ENCODE measurements around the gene EML5. TPM values are rescaled to one million over a fixed set of nuclear protein-coding genes. Genes with fewer than 3 reads are reported as not detected.

EML5 gene
- total and polyA plus RNA-seq, 2 of the 13 experiments (the other 11 are each of a cell fraction or from before 2014, with no cell fraction given): 0.11 TPM; not detected in 1

GRCh38 chr14:88668448-88669116, 124.2 kb downstream of the EML5 start (continued):
- TF ChIP-seq HHEX (CRISPR knock-in tag; IDR thresholded peaks at IDR 0.05) (no peak), ZNF160 (CRISPR knock-in tag; IDR thresholded peaks at IDR 0.05) (no peak)

DNA sequence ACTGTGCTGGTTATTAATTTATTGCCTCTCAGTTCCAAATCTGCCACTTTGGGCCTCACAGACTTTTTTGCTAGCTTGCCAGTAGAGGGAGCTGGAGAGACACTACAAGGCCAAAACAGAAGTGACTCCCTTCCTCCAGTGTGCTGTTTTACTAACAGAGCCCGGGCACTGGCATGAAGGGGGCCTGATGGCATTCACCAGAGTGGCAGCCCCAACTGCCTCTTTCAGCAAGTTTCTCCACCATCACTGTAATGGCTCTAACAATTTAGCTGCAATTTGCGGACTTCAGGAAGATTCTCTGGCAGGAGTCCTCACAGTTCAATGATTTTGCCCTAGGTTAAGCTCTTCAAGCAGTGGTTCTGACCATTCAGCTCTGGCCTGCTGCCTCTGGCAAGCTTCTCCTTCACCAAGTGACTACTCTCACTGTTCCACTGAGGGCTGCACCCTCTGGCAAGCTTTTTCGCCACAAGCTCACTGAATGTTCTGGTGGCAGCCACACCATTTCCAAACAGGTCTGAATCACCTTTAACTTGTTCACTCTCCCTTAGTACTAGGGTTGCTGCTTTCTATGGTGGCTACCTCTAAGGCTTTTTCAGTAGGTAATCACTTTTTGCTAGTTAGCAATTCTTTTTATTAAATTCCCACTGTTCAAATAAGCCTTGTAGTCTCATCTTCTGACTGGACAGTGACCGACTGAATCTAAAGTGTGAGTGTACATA, 125.0 kb downstream of the EML5 start:
- ChIA-PET POLR2A (no interaction called here), CTCF (ENCODE audit: low intra/inter-chr PET ratio, low total read pairs) (interaction anchor here (0.7 to 1.6 kb wide), 3 partner anchors 201 to 345 kb away, joined by 4 to 11 read pairs (median 9); no protein-coding TSS in a partner anchor)
- no peaks in the 10 kb centered on the region for H3K9me3 ChIP-seq (ENCODE audit: low read length)
- intact Hi-C loops (cut with micrococcal nuclease; ENCODE audit: unreplicated experiment): loop anchor here (1.0 kb wide), 2 partner anchors 201 to 263 kb away; no protein-coding TSS in a partner anchor
- H2AFZ ChIP-seq (ENCODE audit: low read length): no peak overlapping the region
- H3K36me3 ChIP-seq (replicated peaks in 1 of 2; ENCODE audit: control insufficient read depth in 1 of 2, insufficient read depth in 2 of 2, low read length in 2 of 2): no peaks in the 10 kb centered on the region
- in situ Hi-C loops (cut with HindIII; ENCODE audit: extremely low pct_ligation_motif_present, low pct_unique_long_range_greater_than_20kb): loop anchor here (10.0 kb wide), 1 partner anchor 347 kb away; no protein-coding TSS in a partner anchor
- H3K4me1 ChIP-seq (ENCODE audit: insufficient read depth, low read length): peaks cover 19% of the 10 kb centered on the region
- no TSS peak for BruUV-seq (replicated peaks)
- DNase-seq (ENCODE audit: low spot score): peak; percentile 70
- H3K4me2 ChIP-seq (ENCODE audit: low read depth, low read length): peak overlapping the region; percentile 58
- no peak overlapping the region for H3K27ac ChIP-seq (ENCODE audit: extremely low read length, insufficient read depth, low read length)
- no peaks in the 10 kb centered on the region for H3K79me2 ChIP-seq (ENCODE audit: insufficient read depth, low read length)
- no peak overlapping the region for H3K4me3 ChIP-seq (replicated peaks in 1 of 3; ENCODE audit: insufficient read depth in 1 of 3, low read depth in 2 of 3, low read length in 3 of 3)
- no peaks in the 10 kb centered on the region for H4K20me1 ChIP-seq (ENCODE audit: insufficient read depth, low read length)
- peak; percentile 87 for ATAC-seq
- WGBS (ENCODE audit: low lambda C conversion rate): 38% methylated on average over 4 of the region's 4 CpGs
- no peak for FAIRE-seq
- H3K27me3 ChIP-seq (ENCODE audit: control insufficient read depth in 1 of 2, insufficient read depth in 2 of 2, low read length in 2 of 2): no peaks in the 10 kb centered on the region
- H3K9ac ChIP-seq (ENCODE audit: insufficient read depth, low read depth, low read length): no peak overlapping the region
- TF ChIP-seq, protein P1, sequence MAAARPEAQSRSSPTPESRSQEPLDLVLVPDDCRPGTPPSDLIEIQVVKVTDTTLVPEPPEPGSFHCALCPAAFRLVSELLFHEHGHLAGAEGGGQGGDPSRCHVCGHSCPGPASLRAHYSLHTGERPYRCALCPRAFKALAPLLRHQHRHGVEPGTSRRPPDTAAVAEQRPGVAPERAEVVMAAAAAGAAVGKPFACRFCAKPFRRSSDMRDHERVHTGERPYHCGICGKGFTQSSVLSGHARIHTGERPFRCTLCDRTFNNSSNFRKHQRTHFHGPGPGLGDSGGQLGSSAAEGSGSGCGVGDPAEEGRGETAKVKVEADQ (CRISPR knock-in tag; IDR thresholded peaks at IDR 0.05; ENCODE audit: borderline replicate concordance): no peak
- TF ChIP-seq ZBTB14 (CRISPR knock-in tag; IDR thresholded peaks at IDR 0.05): no peak
- no peak for TF ChIP-seq KAT2B (IDR thresholded peaks at IDR 0.05; ENCODE audit: borderline replicate concordance, low read depth, low read length)
- TF ChIP-seq ZNF773 (CRISPR knock-in tag; IDR thresholded peaks at IDR 0.05; ENCODE audit: borderline replicate concordance): no peak
- no peak for TF ChIP-seq ZNF547 (CRISPR knock-in tag; IDR thresholded peaks at IDR 0.05)
- TF ChIP-seq, protein P2, sequence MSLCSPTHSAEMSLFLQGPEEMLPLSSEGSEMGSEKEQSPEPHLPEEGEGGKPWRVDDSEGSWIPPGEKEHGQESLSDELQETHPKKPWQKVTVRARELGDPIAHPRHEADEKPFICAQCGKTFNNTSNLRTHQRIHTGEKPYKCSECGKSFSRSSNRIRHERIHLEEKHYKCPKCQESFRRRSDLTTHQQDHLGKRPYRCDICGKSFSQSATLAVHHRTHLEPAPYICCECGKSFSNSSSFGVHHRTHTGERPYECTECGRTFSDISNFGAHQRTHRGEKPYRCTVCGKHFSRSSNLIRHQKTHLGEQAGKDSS (CRISPR knock-in tag; IDR thresholded peaks at IDR 0.05; ENCODE audit: borderline replicate concordance, low read depth): no peak
- peak; percentile 40; the same call in 1 of the 2 replicates for TF ChIP-seq HNF1B (CRISPR knock-in tag; IDR thresholded peaks at IDR 0.05)
- no peak for TF ChIP-seq PHF8 (CRISPR knock-in tag; IDR thresholded peaks at IDR 0.05)
- no peak for TF ChIP-seq ISL2 (CRISPR knock-in tag; IDR thresholded peaks at IDR 0.05)
- no peak for TF ChIP-seq PRDM4 (CRISPR knock-in tag; IDR thresholded peaks at IDR 0.05; ENCODE audit: borderline replicate concordance)
- TF ChIP-seq RXRB (CRISPR knock-in tag; IDR thresholded peaks at IDR 0.05; ENCODE audit: borderline replicate concordance): no peak
- TF ChIP-seq RBAK (CRISPR knock-in tag; IDR thresholded peaks at IDR 0.05): no peak
